NCI-H345 (cell line): ENCODE measurements around the gene PTPRU.

Experiments used
- DNase-seq: peaks from one replicate; lab custom pipeline; 2025; lab: John Stamatoyannopoulos, UW

The PTPRU gene

GRCh38 chr1:29267321-29268070, 31.2 kb downstream of the PTPRU start:
- DNase-seq = no peak

GRCh38 chr1:29269382-29269781, 33.1 kb downstream of the PTPRU start:
- DNase-seq = no peak

- DNase-seq = no peak
Observed at GRCh38 chr1:29270929-29271521, 34.7 kb downstream of the PTPRU start.

GRCh38 chr1:29271724-29272123, 35.4 kb downstream of the PTPRU start:
- DNase-seq = no peak

GRCh38 chr1:29272147-29272907, 36.0 kb downstream of the PTPRU start:
- DNase-seq = no peak

GRCh38 chr1:29275435-29275834, 39.1 kb downstream of the PTPRU start:
- DNase-seq = no peak

GRCh38 chr1:29278124-29278523, 41.8 kb downstream of the PTPRU start:
- DNase-seq = no peak

GRCh38 chr1:29279406-29279805, 43.1 kb downstream of the PTPRU start:
- DNase-seq = no peak

GRCh38 chr1:29279951-29280391, 43.6 kb downstream of the PTPRU start:
- no peak for DNase-seq

- no peak for DNase-seq
Observed at GRCh38 chr1:29280409-29281131, 44.2 kb downstream of the PTPRU start.

GRCh38 chr1:29281571-29281970, 45.2 kb downstream of the PTPRU start:
- DNase-seq = no peak

GRCh38 chr1:29282135-29282923, 46.0 kb downstream of the PTPRU start:
- no peak for DNase-seq

- DNase-seq = no peak
Observed at GRCh38 chr1:29282924-29283803, 46.8 kb downstream of the PTPRU start.

- no peak for DNase-seq
Observed at GRCh38 chr1:29283804-29284195, 47.5 kb downstream of the PTPRU start.

- DNase-seq = no peak
Observed at GRCh38 chr1:29284286-29284960, 48.1 kb downstream of the PTPRU start.

GRCh38 chr1:29284961-29285560, 48.7 kb downstream of the PTPRU start:
- no peak for DNase-seq

- DNase-seq = no peak
Observed at GRCh38 chr1:29285771-29286170, 49.4 kb downstream of the PTPRU start.

- no peak for DNase-seq
Observed at GRCh38 chr1:29286194-29286767, 50.0 kb downstream of the PTPRU start.

GRCh38 chr1:29289493-29289892, 53.2 kb downstream of the PTPRU start:
- no peak for DNase-seq
